Liver (tissue), 3 donors: ENCODE data around the gene TTC28.

ENCODE experiments used
- FOXA1 ChIP-seq: IDR thresholded peaks from 2 replicates; pipeline ENCODE4 v1.6.1; 2016; ENCODE audit warnings: antibody characterized with exemption
- HNF4A ChIP-seq, 2 donors: conservative IDR thresholded peaks; 2 replicates each; pipeline ENCODE4 v1.6.1; 2016; ENCODE audit warnings: antibody characterized with exemption in 2 of 2, mild to moderate bottlenecking in 2 of 2
- JUND ChIP-seq, 2 donors: IDR thresholded peaks; 2 replicates each; pipeline ENCODE4 v1.6.1; 2016; ENCODE audit warnings: antibody characterized with exemption in 2 of 2
- NR2F2 ChIP-seq: IDR thresholded peaks from 2 replicates; pipeline ENCODE4 v1.6.1; 2016; ENCODE audit warnings: antibody characterized with exemption
- SP1 ChIP-seq: IDR thresholded peaks from 2 replicates; pipeline ENCODE4 v1.6.1; 2018; ENCODE audit warnings: antibody characterized with exemption, mild to moderate bottlenecking
- TAF1 ChIP-seq: conservative IDR thresholded peaks from 2 replicates; pipeline ENCODE4 v1.6.1; 2016; ENCODE audit warnings: antibody characterized with exemption, mild to moderate bottlenecking
- YY1 ChIP-seq: IDR thresholded peaks from 2 replicates; pipeline ENCODE4 v1.6.1; 2016; ENCODE audit warnings: antibody characterized with exemption, mild to moderate bottlenecking
- TF ChIP-seq, protein P1 (sequence below): fragments of 150-350 bp; IDR thresholded peaks from 2 replicates; pipeline ENCODE4 v1.5.1; 2017; ENCODE audit warnings: improper control_type of control experiment, low read depth, low read length; ENCODE audit not compliant: missing input control
- TF ChIP-seq, protein P2 (sequence below): IDR thresholded peaks from 2 replicates; pipeline ENCODE4 v1.6.1; 2016; ENCODE audit warnings: antibody characterized with exemption
- TF ChIP-seq, protein P3 (sequence below): IDR thresholded peaks from 2 replicates; pipeline ENCODE4 v1.6.1; 2016; ENCODE audit warnings: antibody characterized with exemption, mild to moderate bottlenecking
- donor health status: healthy.
- donor health status: healthy.

GRCh38 chr22:28204382-28204781 is 475.3 kb downstream of the TTC28 start:
- TF ChIP-seq, protein P1, sequence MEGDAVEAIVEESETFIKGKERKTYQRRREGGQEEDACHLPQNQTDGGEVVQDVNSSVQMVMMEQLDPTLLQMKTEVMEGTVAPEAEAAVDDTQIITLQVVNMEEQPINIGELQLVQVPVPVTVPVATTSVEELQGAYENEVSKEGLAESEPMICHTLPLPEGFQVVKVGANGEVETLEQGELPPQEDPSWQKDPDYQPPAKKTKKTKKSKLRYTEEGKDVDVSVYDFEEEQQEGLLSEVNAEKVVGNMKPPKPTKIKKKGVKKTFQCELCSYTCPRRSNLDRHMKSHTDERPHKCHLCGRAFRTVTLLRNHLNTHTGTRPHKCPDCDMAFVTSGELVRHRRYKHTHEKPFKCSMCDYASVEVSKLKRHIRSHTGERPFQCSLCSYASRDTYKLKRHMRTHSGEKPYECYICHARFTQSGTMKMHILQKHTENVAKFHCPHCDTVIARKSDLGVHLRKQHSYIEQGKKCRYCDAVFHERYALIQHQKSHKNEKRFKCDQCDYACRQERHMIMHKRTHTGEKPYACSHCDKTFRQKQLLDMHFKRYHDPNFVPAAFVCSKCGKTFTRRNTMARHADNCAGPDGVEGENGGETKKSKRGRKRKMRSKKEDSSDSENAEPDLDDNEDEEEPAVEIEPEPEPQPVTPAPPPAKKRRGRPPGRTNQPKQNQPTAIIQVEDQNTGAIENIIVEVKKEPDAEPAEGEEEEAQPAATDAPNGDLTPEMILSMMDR = no peak
- TF ChIP-seq YY1 = no peak
- TF ChIP-seq, protein P2, sequence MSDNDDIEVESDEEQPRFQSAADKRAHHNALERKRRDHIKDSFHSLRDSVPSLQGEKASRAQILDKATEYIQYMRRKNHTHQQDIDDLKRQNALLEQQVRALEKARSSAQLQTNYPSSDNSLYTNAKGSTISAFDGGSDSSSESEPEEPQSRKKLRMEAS = no peak
- no peak for TF ChIP-seq HNF4A (conservative IDR thresholded peaks at IDR 0.05)
- TF ChIP-seq FOXA1 = no peak
- no peak for TF ChIP-seq JUND (IDR thresholded peaks at IDR 0.05)
- TF ChIP-seq NR2F2 = no peak
- TF ChIP-seq, protein P3, sequence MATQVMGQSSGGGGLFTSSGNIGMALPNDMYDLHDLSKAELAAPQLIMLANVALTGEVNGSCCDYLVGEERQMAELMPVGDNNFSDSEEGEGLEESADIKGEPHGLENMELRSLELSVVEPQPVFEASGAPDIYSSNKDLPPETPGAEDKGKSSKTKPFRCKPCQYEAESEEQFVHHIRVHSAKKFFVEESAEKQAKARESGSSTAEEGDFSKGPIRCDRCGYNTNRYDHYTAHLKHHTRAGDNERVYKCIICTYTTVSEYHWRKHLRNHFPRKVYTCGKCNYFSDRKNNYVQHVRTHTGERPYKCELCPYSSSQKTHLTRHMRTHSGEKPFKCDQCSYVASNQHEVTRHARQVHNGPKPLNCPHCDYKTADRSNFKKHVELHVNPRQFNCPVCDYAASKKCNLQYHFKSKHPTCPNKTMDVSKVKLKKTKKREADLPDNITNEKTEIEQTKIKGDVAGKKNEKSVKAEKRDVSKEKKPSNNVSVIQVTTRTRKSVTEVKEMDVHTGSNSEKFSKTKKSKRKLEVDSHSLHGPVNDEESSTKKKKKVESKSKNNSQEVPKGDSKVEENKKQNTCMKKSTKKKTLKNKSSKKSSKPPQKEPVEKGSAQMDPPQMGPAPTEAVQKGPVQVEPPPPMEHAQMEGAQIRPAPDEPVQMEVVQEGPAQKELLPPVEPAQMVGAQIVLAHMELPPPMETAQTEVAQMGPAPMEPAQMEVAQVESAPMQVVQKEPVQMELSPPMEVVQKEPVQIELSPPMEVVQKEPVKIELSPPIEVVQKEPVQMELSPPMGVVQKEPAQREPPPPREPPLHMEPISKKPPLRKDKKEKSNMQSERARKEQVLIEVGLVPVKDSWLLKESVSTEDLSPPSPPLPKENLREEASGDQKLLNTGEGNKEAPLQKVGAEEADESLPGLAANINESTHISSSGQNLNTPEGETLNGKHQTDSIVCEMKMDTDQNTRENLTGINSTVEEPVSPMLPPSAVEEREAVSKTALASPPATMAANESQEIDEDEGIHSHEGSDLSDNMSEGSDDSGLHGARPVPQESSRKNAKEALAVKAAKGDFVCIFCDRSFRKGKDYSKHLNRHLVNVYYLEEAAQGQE = no peak
- TF ChIP-seq TAF1 = no peak
- TF ChIP-seq SP1 = no peak
